Activated CD4-positive, alpha-beta T cell treated with anti-CD3 and anti-CD28 coated beads, Interleukin-2, Interleukin-6, amounts not matched to agents 100 ng/mL and 50 ng/mL, durations not matched to agents 16 hours and 8 hours (primary cell): ENCODE measurements around the gene GPR78.
"Not testable (repeated sequence)": the region's sequence is repeated elsewhere in the genome, so short reads cannot be mapped to it uniquely, and the experiment has no call there.

ENCODE experiments used
- DNase-seq: peaks from one replicate; pipeline ENCODE4 v3.0.0-alpha.2; 2020

Gene GPR78

DNA sequence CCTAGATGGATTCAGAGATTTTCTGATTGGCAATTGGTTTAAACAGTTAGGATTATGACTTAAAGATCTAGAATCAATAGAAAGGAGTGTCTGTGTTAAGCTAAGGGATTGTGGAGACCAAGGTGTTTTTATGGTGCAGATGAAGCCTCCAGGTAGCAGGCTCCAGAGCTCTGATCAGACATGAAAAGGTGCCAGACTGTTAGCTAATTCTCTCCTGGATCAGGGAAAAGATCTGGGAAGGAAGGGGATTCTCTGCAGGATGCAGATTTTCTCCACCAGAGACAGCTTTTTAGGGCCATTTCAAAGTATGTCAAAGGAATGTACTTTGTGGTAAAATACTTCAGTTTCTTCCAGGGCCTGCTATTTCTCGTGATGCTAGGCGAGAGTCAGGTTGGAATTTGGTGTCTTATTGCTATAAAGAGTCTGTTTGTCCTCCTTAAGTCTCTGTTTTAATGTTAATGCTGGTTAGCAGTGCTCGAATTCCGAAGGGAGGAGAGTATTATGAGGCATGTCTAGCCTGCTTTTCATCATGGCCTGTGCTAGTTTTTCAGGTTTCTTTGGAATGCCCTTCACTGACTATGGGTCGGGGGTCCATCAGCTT is 12.0 kb upstream of the GPR78 start:
- no peak for DNase-seq

DNA sequence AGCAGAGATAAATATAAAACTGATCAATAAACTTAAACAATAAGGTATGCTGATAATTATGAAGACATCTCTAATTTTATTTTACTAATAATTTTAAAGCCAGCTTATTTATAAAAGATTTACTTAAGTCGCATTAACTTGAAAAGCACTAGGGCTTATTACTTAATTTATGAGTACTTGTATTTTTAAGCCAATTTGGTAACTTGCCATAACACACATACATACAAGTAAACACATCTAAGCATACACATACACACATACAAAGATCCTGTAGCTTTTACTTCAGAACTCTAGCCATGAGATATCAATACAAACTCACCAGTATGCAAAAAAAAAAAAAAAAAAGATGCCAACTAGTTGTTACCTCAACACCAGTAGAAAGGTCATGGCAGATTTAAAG is 10.0 kb upstream of the GPR78 start:
- no peak for DNase-seq

DNA sequence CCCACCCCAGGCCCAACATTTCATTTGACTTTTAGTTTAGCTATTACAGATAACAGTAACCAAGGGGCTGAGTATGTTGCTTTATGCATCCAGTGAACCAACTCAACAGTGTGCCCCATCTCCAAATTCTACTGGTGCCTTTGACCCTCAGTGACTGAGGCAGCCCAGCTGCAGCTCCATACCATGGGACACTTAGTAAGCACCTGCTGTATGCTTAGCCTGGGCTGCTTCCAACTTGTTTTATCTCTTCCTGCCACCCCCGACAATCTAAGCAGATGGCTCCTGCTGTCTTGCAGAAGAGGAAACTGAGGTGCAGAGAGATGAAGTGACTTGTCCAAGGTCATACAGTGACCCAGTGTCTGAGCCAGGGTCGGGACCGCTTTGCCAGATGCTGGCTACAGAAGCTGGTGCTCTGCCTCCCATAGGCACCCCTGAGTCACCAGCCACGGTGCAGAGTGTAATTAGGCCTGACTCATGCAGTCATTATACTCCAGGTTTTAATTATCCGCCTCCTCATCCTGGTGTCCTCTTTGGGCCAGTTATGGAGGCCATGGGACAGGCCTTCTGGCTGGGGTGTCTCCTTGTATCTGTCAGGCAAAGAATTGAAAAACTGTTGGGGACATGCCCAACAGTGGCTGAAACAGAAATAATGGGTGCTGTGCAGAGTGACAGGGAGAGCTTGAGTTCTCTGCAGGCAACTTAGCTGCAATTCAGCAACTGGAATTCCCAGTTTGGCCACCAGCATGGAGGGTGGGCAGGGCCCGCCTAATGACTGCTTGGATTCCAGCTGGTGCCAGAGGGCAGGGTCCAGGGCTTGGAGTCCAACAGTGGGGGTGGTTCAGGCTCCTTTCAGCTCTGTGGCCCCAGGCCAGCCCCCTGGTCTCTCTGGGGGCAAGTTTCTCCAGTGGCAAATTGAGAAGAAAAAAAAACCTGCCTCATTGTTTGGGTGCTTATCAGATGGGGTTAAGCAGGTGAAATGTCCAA is 8.2 kb upstream of the GPR78 start:
- no peak for DNase-seq

GRCh38 chr4:8573266-8573665 is 6.9 kb upstream of the GPR78 start:
- no peak for DNase-seq

DNA sequence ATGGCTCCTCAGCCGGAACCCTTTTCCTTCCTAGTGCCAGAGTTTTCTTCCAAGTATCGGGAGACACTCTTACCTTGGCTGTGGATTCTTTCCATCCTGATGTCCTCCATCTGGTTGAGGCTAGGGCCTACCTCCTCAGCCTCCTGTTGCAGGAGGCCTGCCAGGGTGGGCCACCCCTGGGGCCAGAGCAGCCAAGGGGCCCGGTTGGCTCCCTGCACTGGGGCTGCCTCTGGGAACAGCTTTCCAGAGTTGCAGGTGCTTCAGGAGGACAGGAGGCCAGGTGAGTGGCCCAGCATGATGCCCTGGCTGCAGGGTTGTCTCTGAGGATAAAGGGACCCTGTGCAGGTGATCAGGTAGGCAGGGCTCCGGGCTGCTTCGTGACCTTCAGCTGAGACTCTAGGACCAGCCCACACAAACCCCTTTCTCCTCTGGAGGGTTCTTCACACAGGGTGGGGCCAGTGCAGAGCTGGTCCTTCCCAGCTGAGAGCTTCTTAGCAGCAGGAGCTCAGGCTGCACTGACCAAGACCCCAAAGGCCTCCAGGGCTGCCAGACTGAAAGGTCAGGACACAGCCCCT is 5.3 kb upstream of the GPR78 start:
- no peak for DNase-seq

DNA sequence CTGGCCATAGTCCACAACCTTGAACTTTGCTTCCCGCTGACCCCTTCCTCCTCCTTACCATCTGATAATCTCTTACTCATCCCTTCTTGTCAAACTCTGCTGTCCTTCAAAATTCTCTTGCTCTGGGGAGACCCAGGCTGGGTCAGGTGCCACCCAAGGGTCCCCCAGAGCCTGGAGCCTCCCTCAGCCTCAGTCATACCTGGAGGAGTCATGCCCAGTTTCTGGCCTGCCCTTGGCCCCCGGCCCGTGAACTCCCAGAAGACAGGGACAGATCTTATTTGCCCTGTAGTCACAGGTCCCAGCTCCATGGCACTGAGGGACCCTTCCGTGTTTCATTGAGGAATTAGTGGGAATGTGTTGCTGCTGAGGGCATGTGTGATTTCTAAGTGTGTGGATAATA is 4.7 kb upstream of the GPR78 start:
- DNase-seq, result no peak

- not testable (repeated sequence) for DNase-seq
Measured at GRCh38 chr4:8576591-8576990, 3.6 kb upstream of the GPR78 start.

DNA sequence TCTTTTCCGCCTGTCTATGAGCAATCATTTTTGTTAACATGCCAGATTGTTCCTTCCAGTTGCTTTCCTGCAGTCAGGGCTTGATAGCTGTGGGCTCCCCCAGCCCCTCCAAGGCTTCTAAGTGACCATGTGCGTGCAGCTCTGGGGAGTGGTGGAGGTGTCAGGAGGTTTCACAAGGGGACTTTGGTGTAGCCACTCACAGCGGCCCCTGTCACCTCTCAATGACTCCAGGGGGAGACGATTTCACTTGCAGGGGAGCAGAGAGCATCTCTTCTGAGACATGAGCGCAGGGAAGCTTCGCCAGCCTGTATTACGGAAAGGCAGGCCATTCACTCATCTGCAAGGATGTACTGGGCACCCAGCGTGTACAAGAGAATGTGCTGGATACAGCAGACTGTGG is 3.1 kb upstream of the GPR78 start:
- no peak for DNase-seq

- DNase-seq, result no peak
Measured at GRCh38 chr4:8577972-8578371, 2.2 kb upstream of the GPR78 start.

- no peak for DNase-seq
Measured at GRCh38 chr4:8578717-8579116, 1.5 kb upstream of the GPR78 start.

- DNase-seq, result no peak
Measured at GRCh38 chr4:8579526-8580320, 469 bp upstream of the GPR78 start.

GRCh38 chr4:8581094-8581861 is 1.1 kb downstream of the GPR78 start:
- DNase-seq, result no peak

DNA sequence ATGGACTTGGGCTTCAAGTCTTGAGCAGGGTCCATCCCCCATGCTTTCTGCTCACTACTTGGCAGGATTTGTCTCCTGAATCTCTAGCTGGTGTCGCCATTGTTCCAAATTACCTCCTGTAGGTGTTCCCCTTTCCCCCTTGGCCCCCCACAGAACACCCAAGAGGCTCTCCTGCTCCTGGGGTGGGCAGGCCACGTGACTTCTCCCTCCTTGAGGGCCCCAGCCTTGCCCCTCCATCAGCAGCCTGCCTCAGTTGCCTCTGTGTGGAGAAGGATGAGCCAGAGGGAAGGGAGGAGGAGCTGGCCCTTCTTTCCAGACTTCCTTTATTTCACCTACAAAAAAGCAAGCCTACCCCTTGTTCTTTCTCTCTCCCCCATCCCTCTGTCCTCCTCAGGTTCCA is 1.8 kb downstream of the GPR78 start:
- DNase-seq, result no peak

DNA sequence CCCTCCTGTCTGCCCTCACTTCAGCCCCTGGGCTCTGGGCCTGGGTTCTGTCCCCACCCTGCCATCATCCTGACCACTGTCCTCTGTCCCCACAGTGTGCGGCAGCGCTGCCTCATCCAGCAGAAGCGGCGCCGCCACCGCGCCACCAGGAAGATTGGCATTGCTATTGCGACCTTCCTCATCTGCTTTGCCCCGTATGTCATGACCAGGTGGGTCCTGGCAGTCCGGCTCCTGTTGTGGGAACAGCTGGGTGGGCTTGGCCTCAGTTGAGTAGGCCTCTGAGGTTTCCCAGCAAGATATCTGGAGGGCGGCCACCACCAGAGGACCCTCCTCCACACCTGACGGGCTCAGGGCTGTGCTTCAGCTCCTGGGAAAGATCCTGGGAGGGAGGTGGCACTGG is 2.2 kb downstream of the GPR78 start:
- DNase-seq, result no peak

GRCh38 chr4:8582941-8583654 is 2.9 kb downstream of the GPR78 start:
- DNase-seq, result no peak

GRCh38 chr4:8583655-8584025 is 3.4 kb downstream of the GPR78 start:
- DNase-seq, result no peak

DNA sequence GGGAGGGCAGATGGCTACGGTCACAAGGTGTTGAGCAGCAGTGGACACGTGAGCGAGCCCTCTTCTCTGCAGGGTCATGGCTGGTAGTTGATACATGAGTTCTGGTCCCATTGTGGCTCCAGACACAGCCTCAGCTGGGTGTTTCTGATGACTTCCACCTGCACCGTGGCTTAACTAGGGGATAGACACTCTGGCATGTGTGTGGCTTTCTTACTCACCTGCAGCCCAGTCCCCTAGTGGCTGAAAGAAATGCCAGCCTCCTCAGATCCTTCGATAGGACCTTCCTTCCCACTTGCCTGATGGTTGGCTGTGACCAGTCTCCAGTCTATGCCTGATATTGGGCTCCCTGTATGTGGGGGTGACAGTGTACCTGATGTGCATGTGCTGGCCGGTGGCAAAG is 5.0 kb downstream of the GPR78 start:
- DNase-seq, result no peak

DNA sequence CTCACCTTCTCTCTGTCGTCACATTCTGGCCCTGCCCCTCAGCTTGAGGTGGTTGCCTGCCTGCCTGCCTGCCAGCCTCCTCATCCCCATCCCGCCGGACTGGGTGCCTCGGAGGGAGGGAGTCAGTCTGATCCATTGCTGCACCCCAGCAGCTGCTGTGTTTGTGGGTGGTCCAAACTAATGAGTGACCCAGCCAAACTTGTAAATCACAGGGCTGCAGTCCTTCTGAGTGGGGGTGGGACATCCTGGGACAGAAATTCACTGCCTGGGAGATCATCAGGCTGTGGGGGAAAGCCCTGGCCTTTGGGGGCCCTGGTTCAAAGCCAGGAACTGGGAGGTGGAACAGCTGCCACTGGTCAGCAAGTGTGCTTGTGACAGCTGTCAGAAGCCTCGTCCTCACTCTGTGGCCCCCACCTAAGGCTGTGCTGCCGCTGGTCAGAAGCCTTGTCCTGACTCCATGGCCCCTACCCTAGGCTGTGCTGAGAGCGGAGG is 5.6 kb downstream of the GPR78 start:
- no peak for DNase-seq

- no peak for DNase-seq
Measured at GRCh38 chr4:8586246-8586645, 6.1 kb downstream of the GPR78 start.

- DNase-seq, result no peak
Measured at GRCh38 chr4:8586671-8587468, 6.7 kb downstream of the GPR78 start.
